ENCODE measurements around the gene RBP3.

RBP3 gene

GRCh38 chr10:47319784-47320183, 28.4 kb upstream of the RBP3 start:
- no peak for DNase-seq

GRCh38 chr10:47320812-47321211, 27.4 kb upstream of the RBP3 start:
- no peak for DNase-seq

GRCh38 chr10:47321521-47322195, 26.5 kb upstream of the RBP3 start:
- no peak for DNase-seq

DNA sequence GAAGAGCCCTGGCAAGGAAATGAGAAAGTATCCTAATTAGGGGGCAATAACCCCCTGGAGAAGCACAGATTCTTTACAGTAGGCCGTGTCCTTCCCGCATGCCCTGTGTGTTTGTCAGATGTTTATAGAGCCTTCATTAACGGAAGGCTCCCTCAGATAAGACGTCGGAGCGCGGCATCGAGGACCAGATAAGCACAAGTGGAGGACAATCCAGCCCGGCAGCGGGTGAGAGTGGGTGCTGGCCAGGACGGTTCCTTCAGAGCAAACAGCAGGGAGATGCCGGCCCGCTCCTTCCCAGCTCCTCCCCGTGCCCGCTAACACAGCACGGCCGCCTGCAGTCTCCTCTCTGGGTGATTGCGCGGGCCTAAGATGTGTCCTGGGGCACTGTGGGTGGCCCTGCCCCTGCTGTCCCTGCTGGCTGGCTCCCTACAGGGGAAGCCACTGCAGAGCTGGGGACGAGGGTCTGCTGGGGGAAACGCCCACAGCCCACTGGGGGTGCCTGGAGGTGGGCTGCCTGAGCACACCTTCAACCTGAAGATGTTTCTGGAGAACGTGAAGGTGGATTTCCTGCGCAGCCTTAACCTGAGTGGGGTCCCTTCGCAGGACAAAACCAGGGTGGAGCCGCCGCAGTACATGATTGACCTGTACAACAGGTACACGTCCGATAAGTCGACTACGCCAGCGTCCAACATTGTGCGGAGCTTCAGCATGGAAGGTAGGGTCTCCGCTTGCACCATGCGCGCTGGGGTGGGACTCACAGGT, 25.7 kb upstream of the RBP3 start, which contains the start of gene GDF2:
GDF2 (plus strand) TSS at position 155 of the 762 bp plus-strand sequence; CDS start at position 370, 215 bp downstream.
- no peak for DNase-seq

- DNase-seq = no peak
Observed at GRCh38 chr10:47323087-47323486, 25.1 kb upstream of the RBP3 start.

DNA sequence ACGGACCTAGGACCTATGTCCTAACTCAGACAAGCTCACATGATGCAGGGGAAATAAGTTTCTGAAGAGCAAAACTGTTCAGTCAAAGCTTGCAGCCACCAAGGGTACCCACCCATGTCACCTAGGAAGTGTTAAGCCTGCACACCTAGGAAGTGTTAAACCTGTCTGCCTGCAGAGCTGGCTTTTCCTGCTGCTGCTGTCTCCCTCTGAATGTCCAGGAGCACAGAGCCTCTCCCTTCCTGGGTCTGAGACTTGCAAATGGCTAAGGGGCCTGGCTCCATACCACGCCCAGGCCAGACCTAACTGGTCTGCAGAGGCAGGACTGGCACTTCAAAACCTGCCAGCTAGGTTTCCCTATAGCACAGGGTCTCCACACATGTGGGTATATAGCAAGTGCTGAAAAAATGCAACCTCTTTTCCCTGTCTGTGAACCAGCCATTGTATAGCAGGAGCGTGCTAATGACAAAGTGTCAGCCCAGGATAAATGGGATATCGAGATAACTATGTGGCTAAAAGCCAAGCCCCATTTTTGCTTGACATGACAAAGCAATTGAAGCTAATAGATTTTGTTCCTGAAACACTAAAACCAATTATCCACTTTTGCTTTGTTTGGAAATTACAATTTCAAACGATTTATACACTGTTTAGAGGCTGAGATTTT, 24.4 kb upstream of the RBP3 start:
- DNase-seq = no peak

GRCh38 chr10:47325303-47326291, 22.6 kb upstream of the RBP3 start:
- no peak for DNase-seq

- no peak for DNase-seq
Observed at GRCh38 chr10:47326306-47326926, 21.7 kb upstream of the RBP3 start.

GRCh38 chr10:47326927-47327330, 21.2 kb upstream of the RBP3 start:
- DNase-seq = no peak

DNA sequence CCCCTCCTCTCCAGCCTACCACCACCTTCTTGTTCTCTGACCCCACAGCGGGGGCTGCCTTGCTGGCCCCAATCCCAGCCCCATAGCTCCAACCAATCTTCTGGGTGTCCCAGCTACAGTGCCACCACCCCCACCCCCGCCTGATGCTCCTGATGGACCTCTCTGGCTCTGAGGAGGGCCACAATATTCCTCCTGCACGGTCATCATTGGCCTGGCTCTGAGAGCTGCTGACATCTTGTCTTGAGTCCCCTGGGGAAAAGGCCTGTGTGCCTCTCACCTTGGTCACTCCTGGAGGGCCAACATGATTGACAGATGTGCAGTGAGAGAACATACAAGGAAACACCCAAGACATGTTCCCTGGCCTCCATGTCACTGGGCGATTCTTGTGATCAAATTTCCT, 18.3 kb upstream of the RBP3 start:
- no peak for DNase-seq

- DNase-seq = no peak
Observed at GRCh38 chr10:47330366-47330765, 17.8 kb upstream of the RBP3 start.

GRCh38 chr10:47330804-47331203, 17.4 kb upstream of the RBP3 start:
- no peak for DNase-seq

DNA sequence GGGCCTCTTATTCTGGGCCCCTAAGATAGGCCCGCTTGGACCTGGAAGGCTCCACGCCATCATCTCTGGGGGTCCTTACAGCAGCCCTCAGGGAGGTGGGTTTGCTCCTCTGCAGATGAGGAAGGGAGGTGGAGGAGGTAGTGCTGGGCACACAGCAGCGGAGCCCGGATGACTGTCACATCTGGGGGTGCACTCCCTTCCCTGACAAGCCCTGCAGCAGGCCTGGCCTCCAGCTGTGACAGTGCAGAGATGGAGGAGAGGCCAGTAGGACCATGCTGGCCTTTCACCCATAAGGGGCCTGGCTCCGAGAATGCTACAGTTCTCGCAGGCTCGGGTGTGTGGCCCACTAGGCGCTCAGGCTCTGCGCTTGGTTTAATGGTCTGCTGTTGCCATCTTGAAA, 16.7 kb upstream of the RBP3 start:
- DNase-seq = no peak

- no peak for DNase-seq
Observed at GRCh38 chr10:47331954-47332353, 16.2 kb upstream of the RBP3 start.

GRCh38 chr10:47332371-47332770, 15.8 kb upstream of the RBP3 start:
- no peak for DNase-seq

DNA sequence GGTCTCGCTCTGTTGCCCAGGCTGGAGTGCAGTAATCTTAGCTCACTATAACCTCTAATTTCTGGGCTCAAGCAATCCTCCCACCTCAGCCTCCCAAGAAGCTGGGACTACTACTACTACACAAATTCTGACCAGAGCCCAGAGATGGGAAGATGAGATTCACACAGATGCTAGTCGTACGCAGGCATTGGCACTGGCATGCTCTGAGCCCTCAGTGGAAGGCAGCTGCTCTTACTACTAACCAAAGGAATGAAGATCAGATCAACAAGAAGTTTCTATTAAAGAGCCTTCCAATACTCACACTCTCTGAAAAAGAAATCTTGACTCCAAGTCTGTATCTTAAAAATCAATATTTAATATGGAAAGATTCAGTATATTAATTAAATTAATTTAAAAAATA, 15.2 kb upstream of the RBP3 start:
- no peak for DNase-seq

- no peak for DNase-seq
Observed at GRCh38 chr10:47333532-47333931, 14.6 kb upstream of the RBP3 start.

DNA sequence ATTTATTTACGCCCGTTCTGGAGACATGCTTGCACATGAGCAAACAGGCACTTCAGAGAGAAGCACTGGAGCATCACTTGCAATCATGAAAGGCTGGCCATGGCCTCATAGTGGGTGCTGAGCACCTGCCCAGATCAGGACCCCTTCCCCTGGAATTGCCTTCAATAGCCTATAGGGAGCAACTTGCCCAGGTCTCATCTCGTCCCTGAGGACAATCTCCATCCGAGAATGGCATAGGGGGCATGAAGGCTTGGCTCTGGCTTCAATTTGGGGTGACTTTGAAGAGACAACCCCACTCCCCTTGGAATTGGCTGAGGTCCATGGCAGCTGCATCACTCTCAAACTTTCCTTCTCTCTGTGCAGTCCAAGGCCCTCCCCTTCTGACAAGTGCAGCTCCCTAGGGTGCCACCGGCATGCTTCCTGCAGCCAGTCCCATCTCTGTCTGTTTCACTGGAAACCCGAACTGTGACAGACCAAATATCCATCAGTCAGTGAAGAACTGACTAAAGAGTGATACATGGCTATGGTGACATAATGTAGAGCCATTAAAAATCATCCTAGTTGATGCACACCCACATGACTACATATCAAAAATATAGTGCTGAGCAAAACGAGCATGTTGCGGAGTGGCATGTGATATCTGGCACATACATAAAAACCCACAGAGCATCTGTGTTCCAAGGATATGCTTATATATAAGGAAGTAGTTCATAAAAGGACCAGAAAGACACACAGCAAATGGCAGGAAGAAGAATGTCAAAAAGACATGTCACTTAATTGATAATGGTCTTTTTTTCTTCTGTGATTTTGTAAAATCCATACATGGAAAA, 13.5 kb upstream of the RBP3 start:
- DNase-seq = no peak

- DNase-seq = no peak
Observed at GRCh38 chr10:47335906-47336305, 12.3 kb upstream of the RBP3 start.

GRCh38 chr10:47336387-47337134, 11.6 kb upstream of the RBP3 start:
- DNase-seq = no peak
